Measurements from ENCODE around the gene TRMT5. TPM values are rescaled to one million over a fixed set of nuclear protein-coding genes. Genes with fewer than 3 reads are reported as not detected.

Gene TRMT5
- total and polyA plus RNA-seq, 2 of the 8 experiments (the other 6 are each of a cell fraction or from before 2014, with no cell fraction given), result 4.3 to 24.2 TPM

DNA sequence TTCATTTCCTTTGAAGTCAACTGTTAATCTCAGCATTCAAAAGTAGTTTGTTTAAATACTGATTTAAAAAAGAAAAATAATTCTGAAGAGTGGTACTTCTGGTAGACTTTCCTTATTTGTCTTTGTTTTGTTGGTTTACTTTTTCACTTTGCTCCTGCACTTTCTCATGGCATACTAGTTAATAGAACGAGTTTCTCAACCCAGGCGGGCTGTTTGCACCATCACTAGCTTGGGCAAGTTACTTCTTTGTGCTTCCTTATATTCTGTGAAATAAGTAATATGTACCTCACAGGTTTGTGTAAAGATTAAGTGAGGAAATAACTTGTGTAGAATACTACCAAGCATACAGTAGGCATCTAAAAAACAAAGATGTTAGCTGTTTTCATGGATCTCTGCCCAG is 45.6 kb upstream of the TRMT5 start:
- FAIRE-seq (no peak), DNase-seq (ENCODE audit: low read depth in 1 of 2, low spot score in 2 of 2) (no peak)
- no peak overlapping the region for H3K9ac ChIP-seq (replicated peaks in 1 of 4; ENCODE audit: extremely low read depth in 1 of 4, low read depth in 3 of 4, low read length in 3 of 4)
- H3K23ac ChIP-seq (ENCODE audit: insufficient read length), result no peak overlapping the region
- H3K4me1 ChIP-seq (replicated peaks in 1 of 4; ENCODE audit: control insufficient read depth in 3 of 4, insufficient read depth in 4 of 4, low read length in 3 of 4), result no peaks in the 10 kb centered on the region
- no peak overlapping the region for H3K18ac ChIP-seq (ENCODE audit: extremely low read depth, low read length)
- H3K27ac ChIP-seq (ENCODE audit: low read depth, low read length), result no peak overlapping the region
- H3K4me2 ChIP-seq (ENCODE audit: insufficient read depth in 1 of 2, low read depth in 2 of 2, low read length in 2 of 2), result no peak overlapping the region
- no peak overlapping the region for H2BK15ac ChIP-seq (ENCODE audit: low read length)
- no peak overlapping the region for H3K4ac ChIP-seq (replicated peaks; ENCODE audit: insufficient read length, low read depth, low read length)
- H2BK20ac ChIP-seq (ENCODE audit: low read length), result no peak overlapping the region
- H3K79me2 ChIP-seq (ENCODE audit: control insufficient read depth in 1 of 2, insufficient read depth in 2 of 2, low read length in 2 of 2), result no peaks in the 10 kb centered on the region
- no peaks in the 10 kb centered on the region for H3K36me3 ChIP-seq (ENCODE audit: control insufficient read depth in 2 of 4, insufficient read depth in 4 of 4, low read length in 3 of 4)
- no peak overlapping the region for H2AK5ac ChIP-seq (ENCODE audit: low read depth, low read length)
- H2BK5ac ChIP-seq (ENCODE audit: low read depth, low read length), result no peak overlapping the region
- CTCF ChIA-PET (ENCODE audit: partially characterized antibody), result interaction anchor here (0.8 to 3.0 kb wide), 11 partner anchors 11 to 369 kb away, joined by 3 to 10 read pairs (median 4); no protein-coding TSS in a partner anchor
- WGBS, 2 experiments (ENCODE audit: extremely low coverage in 1 of 2, insufficient coverage in 1 of 2, insufficient read length in 1 of 2, insufficient replicate concordance in 2 of 2, low coverage in 1 of 2, low lambda C conversion rate in 2 of 2, missing lambda C conversion rate in 1 of 2), result 88% methylated on average over 2 of the region's 2 CpGs; no CpG with 5 or more reads in 1 of the 2 experiments
- no peak overlapping the region for H2AFZ ChIP-seq (ENCODE audit: low read length)
- H2BK120ac ChIP-seq (replicated peaks; ENCODE audit: low read depth, low read length), result no peak overlapping the region
- no peak overlapping the region for H4K8ac ChIP-seq (ENCODE audit: extremely low read depth, insufficient read depth, low read length)
- no peak overlapping the region for H3K14ac ChIP-seq (ENCODE audit: insufficient read length)
- H3K4me3 ChIP-seq (ENCODE audit: extremely low read depth in 1 of 4, insufficient read depth in 2 of 4, low read depth in 3 of 4, low read length in 4 of 4), result no peak overlapping the region
- no peak overlapping the region for H4K91ac ChIP-seq (replicated peaks; ENCODE audit: insufficient read length, low read length)
- H4K20me1 ChIP-seq (replicated peaks in 1 of 2; ENCODE audit: control insufficient read depth in 1 of 2, insufficient read depth in 2 of 2, low read length in 2 of 2), result no peaks in the 10 kb centered on the region
- POLR2A ChIA-PET (ENCODE audit: partially characterized antibody), result no interaction called here
- no peak overlapping the region for H4K5ac ChIP-seq (ENCODE audit: insufficient read length, low read depth, low read length)
- H3K27me3 ChIP-seq (replicated peaks in 1 of 4; ENCODE audit: control insufficient read depth in 3 of 4, extremely low read depth in 1 of 4, insufficient read depth in 3 of 4, low read length in 3 of 4), result no peaks in the 10 kb centered on the region
- no peaks in the 10 kb centered on the region for H3K23me2 ChIP-seq (ENCODE audit: low read depth, low read length)
- no peaks in the 10 kb centered on the region for H3K79me1 ChIP-seq (ENCODE audit: low read depth, low read length)
- H3K56ac ChIP-seq (replicated peaks; ENCODE audit: insufficient read length, low read depth, low read length), result no peak overlapping the region
- no peaks in the 10 kb centered on the region for H3K9me3 ChIP-seq (ENCODE audit: insufficient read depth in 2 of 2, low read depth in 1 of 2, low read length in 1 of 2)
- H2BK12ac ChIP-seq (ENCODE audit: low read depth, low read length), result no peak overlapping the region
- TF ChIP-seq KDM5A (IDR thresholded peaks at IDR 0.05; ENCODE audit: low read length) (no peak), RNF2 (IDR thresholded peaks at IDR 0.05; ENCODE audit: borderline replicate concordance, low read depth, low read length, missing control alignments, poor library complexity, severe bottlenecking) (no peak), EZH2 (IDR thresholded peaks at IDR 0.05; ENCODE audit: low read depth, low read length, severe bottlenecking) (no peak), SP2 (IDR thresholded peaks at IDR 0.05; ENCODE audit: low read length) (no peak), TAF1 (IDR thresholded peaks at IDR 0.05; ENCODE audit: low read depth, low read length) (no peak), USF2 (IDR thresholded peaks at IDR 0.05; ENCODE audit: low read length) (no peak), POLR2AphosphoS5 (IDR thresholded peaks at IDR 0.05; ENCODE audit: low read depth, low read length) (no peak), RAD21 (IDR thresholded peaks at IDR 0.05 in 1 of 2, conservative IDR thresholded peaks at IDR 0.05 in 1 of 2; ENCODE audit: low read depth in 2 of 2, low read length in 2 of 2) (no peak), SIX5 (IDR thresholded peaks at IDR 0.05; ENCODE audit: low read depth, low read length) (no peak), CREB1 (IDR thresholded peaks at IDR 0.05) (no peak), FOSL1 (IDR thresholded peaks at IDR 0.05; ENCODE audit: insufficient read depth, low read depth, low read length) (no peak), ASH2L (IDR thresholded peaks at IDR 0.05; ENCODE audit: low read length) (no peak)
- TF ChIP-seq, protein P1, sequence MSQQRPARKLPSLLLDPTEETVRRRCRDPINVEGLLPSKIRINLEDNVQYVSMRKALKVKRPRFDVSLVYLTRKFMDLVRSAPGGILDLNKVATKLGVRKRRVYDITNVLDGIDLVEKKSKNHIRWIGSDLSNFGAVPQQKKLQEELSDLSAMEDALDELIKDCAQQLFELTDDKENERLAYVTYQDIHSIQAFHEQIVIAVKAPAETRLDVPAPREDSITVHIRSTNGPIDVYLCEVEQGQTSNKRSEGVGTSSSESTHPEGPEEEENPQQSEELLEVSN (IDR thresholded peaks at IDR 0.05), result no peak
